Esophagus muscularis mucosa (tissue), 3 donors: Measurements from ENCODE around the gene DNAJC1.
"Not testable (repeated sequence)": the region's sequence is repeated elsewhere in the genome, so short reads cannot be mapped to it uniquely, and the experiment has no call there.

Source experiments
- CTCF ChIP-seq, 3 experiments: fragments of 200-600 bp in 2 of 3; fragments of 450-650 bp in 1 of 3; sonication (generic) in 2 of 3; IDR thresholded peaks; one replicate each; pipeline ENCODE4 v1.5.1; 2017 to 2019; ENCODE audit warnings: antibody characterized with exemption in 3 of 3, mild to moderate bottlenecking in 2 of 3, moderate library complexity in 1 of 3
- POLR2A ChIP-seq: fragments of 450-650 bp; IDR thresholded peaks from one replicate; pipeline ENCODE4 v1.6.1; 2017; ENCODE audit warnings: antibody characterized with exemption, moderate library complexity, mild to moderate bottlenecking, low read depth

GRCh38 chr10:21822273-21822672 is 181.3 kb downstream of the DNAJC1 start:
- TF ChIP-seq POLR2A; CTCF (IDR thresholded peaks at IDR 0.05): not testable (repeated sequence)
